GM21367 (cell line): ENCODE data around the gene SEC61B.

Experiments used
- ATAC-seq: cut with Tn5 transposase; IDR thresholded peaks from one replicate; pipeline ENCODE4 v1.9.1; 2021; ENCODE audit not compliant: unreplicated experiment

SEC61B gene

GRCh38 chr9:99269416-99269815 is 47.3 kb downstream of the SEC61B start:
- no peak for ATAC-seq

GRCh38 chr9:99270491-99270890 is 48.4 kb downstream of the SEC61B start:
- ATAC-seq, result no peak

GRCh38 chr9:99272836-99273235 is 50.8 kb downstream of the SEC61B start:
- ATAC-seq, result no peak

GRCh38 chr9:99274016-99274415 is 51.9 kb downstream of the SEC61B start:
- no peak for ATAC-seq

- ATAC-seq, result no peak
Measured at GRCh38 chr9:99274495-99274894, 52.4 kb downstream of the SEC61B start.
